Endothelial cell of umbilical vein (primary cell): ENCODE data around the gene GMCL1.

Experiments
- EZH2 ChIP-seq: IDR thresholded peaks from 2 replicates; pipeline ENCODE4 v1.6.1; 2012; ENCODE audit warnings: borderline replicate concordance, low read depth, mild to moderate bottlenecking, moderate library complexity, low read length, inconsistent platforms; ENCODE audit not compliant: severe bottlenecking
- FOS ChIP-seq: IDR thresholded peaks from 2 replicates; pipeline ENCODE4 v1.6.1; 2011; ENCODE audit warnings: mild to moderate bottlenecking, low read length, moderate library complexity, borderline replicate concordance; ENCODE audit not compliant: insufficient read depth
- GATA2 ChIP-seq: IDR thresholded peaks from 2 replicates; pipeline ENCODE4 v1.7.0; 2011; ENCODE audit warnings: low read depth, mild to moderate bottlenecking, moderate library complexity, mixed read lengths, low read length; ENCODE audit not compliant: insufficient read length, insufficient read depth
- JUN ChIP-seq: IDR thresholded peaks from 2 replicates; pipeline ENCODE4 v1.6.1; 2011; ENCODE audit warnings: borderline replicate concordance, low read depth; ENCODE audit not compliant: insufficient read length, insufficient read depth
- MYC ChIP-seq: IDR thresholded peaks from one replicate; pipeline ENCODE4 v1.6.1; 2011; ENCODE audit warnings: mild to moderate bottlenecking, low read depth, low read length
- POLR2A ChIP-seq: IDR thresholded peaks from 2 replicates; pipeline ENCODE4 v1.6.1; 2012; ENCODE audit warnings: low read depth, mild to moderate bottlenecking, control low read depth, low read length
- POLR2AphosphoS5 ChIP-seq: IDR thresholded peaks from 2 replicates; pipeline ENCODE4 v1.6.1; 2012; ENCODE audit warnings: low read depth, mild to moderate bottlenecking, control low read depth, low read length, moderate library complexity; ENCODE audit not compliant: insufficient read depth
- TF ChIP-seq, protein P1 (sequence below), 2 donors: IDR thresholded peaks; 1 replicate in 1 of 2; 2 replicates in 1 of 2; pipeline ENCODE4 v1.5.1; 2011; ENCODE audit warnings: low read length in 2 of 2, mild to moderate bottlenecking in 2 of 2, moderate library complexity in 2 of 2, control low read depth in 1 of 2, inconsistent platforms in 1 of 2, low read depth in 1 of 2; ENCODE audit not compliant: insufficient read depth in 1 of 2; ENCODE audit errors: extremely low read depth in 1 of 2
- TF ChIP-seq, protein P2 (sequence below): IDR thresholded peaks from 2 replicates; pipeline ENCODE4 v1.6.1; 2011; ENCODE audit not compliant: insufficient read depth, insufficient read length

DNA sequence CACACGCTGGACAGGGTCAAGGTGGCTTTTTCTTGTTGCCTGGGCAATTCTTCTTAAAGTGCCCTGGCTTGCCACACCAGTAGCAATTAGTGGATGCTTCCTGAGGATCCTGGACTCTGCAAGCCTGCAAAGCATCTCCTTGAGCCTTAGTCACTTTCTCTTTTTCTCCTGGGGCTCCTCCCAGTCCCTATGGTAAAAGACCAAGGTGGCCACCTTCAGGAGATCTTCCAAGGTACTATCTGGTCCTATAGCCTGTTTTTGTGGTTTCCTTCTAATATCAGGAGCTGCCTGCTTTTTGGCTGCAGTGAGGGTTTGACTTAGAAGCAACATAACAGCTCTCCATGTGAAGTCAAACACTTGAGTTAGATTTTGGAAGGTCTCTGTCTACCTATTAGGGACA, 33.3 kb upstream of the GMCL1 start:
- TF ChIP-seq, protein P1, sequence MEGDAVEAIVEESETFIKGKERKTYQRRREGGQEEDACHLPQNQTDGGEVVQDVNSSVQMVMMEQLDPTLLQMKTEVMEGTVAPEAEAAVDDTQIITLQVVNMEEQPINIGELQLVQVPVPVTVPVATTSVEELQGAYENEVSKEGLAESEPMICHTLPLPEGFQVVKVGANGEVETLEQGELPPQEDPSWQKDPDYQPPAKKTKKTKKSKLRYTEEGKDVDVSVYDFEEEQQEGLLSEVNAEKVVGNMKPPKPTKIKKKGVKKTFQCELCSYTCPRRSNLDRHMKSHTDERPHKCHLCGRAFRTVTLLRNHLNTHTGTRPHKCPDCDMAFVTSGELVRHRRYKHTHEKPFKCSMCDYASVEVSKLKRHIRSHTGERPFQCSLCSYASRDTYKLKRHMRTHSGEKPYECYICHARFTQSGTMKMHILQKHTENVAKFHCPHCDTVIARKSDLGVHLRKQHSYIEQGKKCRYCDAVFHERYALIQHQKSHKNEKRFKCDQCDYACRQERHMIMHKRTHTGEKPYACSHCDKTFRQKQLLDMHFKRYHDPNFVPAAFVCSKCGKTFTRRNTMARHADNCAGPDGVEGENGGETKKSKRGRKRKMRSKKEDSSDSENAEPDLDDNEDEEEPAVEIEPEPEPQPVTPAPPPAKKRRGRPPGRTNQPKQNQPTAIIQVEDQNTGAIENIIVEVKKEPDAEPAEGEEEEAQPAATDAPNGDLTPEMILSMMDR (IDR thresholded peaks at IDR 0.05; ENCODE audit: extremely low read depth in 1 of 2, insufficient read depth in 1 of 2, low read depth in 1 of 2, low read length in 2 of 2) = no peak
- TF ChIP-seq MYC = no peak
- TF ChIP-seq EZH2 = no peak
- no peak for TF ChIP-seq POLR2A
- no peak for TF ChIP-seq JUN
- TF ChIP-seq POLR2AphosphoS5 = no peak
- TF ChIP-seq, protein P2, sequence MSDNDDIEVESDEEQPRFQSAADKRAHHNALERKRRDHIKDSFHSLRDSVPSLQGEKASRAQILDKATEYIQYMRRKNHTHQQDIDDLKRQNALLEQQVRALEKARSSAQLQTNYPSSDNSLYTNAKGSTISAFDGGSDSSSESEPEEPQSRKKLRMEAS = no peak
- TF ChIP-seq GATA2 = no peak
- TF ChIP-seq FOS = no peak
